ENCODE measurements around the gene DLG2. TPM values are rescaled to one million over a fixed set of nuclear protein-coding genes. Genes with fewer than 3 reads are reported as not detected.

Gene DLG2
- total RNA-seq, 1 donor from 2014 or later = 1.8 TPM

GRCh38 chr11:85536438-85536837 is 90.7 kb downstream of the DLG2 start:
- Histone ChIP-seq H3K9me3 (ENCODE audit: insufficient read depth, low read depth, low read length) (no peaks in the 10 kb centered on the region), H3K4me2 (ENCODE audit: low read length) (no peak overlapping the region), H3K27me3 (ENCODE audit: insufficient read depth, low read length) (no peaks in the 10 kb centered on the region), H2AFZ (ENCODE audit: low read depth, low read length) (no peak overlapping the region), H3K27ac (ENCODE audit: low read depth, low read length) (no peak overlapping the region), H4K20me1 (ENCODE audit: insufficient read depth, low read length) (no peaks in the 10 kb centered on the region), H3K9ac (ENCODE audit: low read length) (no peak overlapping the region), H3K4me1 (ENCODE audit: insufficient read depth, low read length) (no peaks in the 10 kb centered on the region), H3K79me2 (ENCODE audit: insufficient read depth, low read length) (no peaks in the 10 kb centered on the region), H3K36me3 (ENCODE audit: insufficient read depth, low read length) (no peaks in the 10 kb centered on the region), H3K4me3 (ENCODE audit: insufficient read depth, low read depth, low read length) (no peak overlapping the region)
- Mint-ChIP-seq H3K4me1 (ENCODE audit: low read depth, unreplicated experiment) (peaks cover under 1% of the 10 kb centered on the region), H3K27ac (ENCODE audit: unreplicated experiment) (no peak overlapping the region), H3K36me3 (ENCODE audit: low read depth, unreplicated experiment) (no peaks in the 10 kb centered on the region), H3K4me3 (ENCODE audit: unreplicated experiment) (no peak overlapping the region), H3K9me3 (ENCODE audit: unreplicated experiment) (peaks cover 12% of the 10 kb centered on the region), H3K27me3 (ENCODE audit: low read depth, unreplicated experiment) (no peaks in the 10 kb centered on the region)
- no peak for TF ChIP-seq EZH2 (IDR thresholded peaks at IDR 0.05; ENCODE audit: insufficient read depth, low read length)
- TF ChIP-seq CTCF (IDR thresholded peaks at IDR 0.05; ENCODE audit: insufficient read depth, low read depth, low read length) = no peak
- no peak for FAIRE-seq
- DNase-seq (ENCODE audit: low read depth) = no peak

- Mint-ChIP-seq H3K36me3 (ENCODE audit: low read depth, unreplicated experiment) (no peaks in the 10 kb centered on the region), H3K27me3 (ENCODE audit: low read depth, unreplicated experiment) (no peaks in the 10 kb centered on the region), H3K4me3 (ENCODE audit: unreplicated experiment) (no peak overlapping the region), H3K4me1 (ENCODE audit: low read depth, unreplicated experiment) (peaks cover 3% of the 10 kb centered on the region), H3K9me3 (ENCODE audit: unreplicated experiment) (peaks cover 12% of the 10 kb centered on the region), H3K27ac (ENCODE audit: unreplicated experiment) (no peak overlapping the region)
- Histone ChIP-seq H2AFZ (ENCODE audit: low read depth, low read length) (no peak overlapping the region), H4K20me1 (ENCODE audit: insufficient read depth, low read length) (no peaks in the 10 kb centered on the region), H3K9me3 (ENCODE audit: insufficient read depth, low read depth, low read length) (no peaks in the 10 kb centered on the region), H3K79me2 (ENCODE audit: insufficient read depth, low read length) (no peaks in the 10 kb centered on the region), H3K27ac (ENCODE audit: low read depth, low read length) (no peak overlapping the region), H3K4me1 (ENCODE audit: insufficient read depth, low read length) (no peaks in the 10 kb centered on the region), H3K4me2 (ENCODE audit: low read length) (no peak overlapping the region), H3K27me3 (ENCODE audit: insufficient read depth, low read length) (no peaks in the 10 kb centered on the region), H3K9ac (ENCODE audit: low read length) (no peak overlapping the region), H3K4me3 (ENCODE audit: insufficient read depth, low read depth, low read length) (no peak overlapping the region), H3K36me3 (ENCODE audit: insufficient read depth, low read length) (no peaks in the 10 kb centered on the region)
- TF ChIP-seq EZH2 (IDR thresholded peaks at IDR 0.05; ENCODE audit: insufficient read depth, low read length) (no peak), CTCF (IDR thresholded peaks at IDR 0.05; ENCODE audit: insufficient read depth, low read depth, low read length) (no peak)
- FAIRE-seq (no peak), DNase-seq (ENCODE audit: low read depth) (no peak)
Measured at GRCh38 chr11:85534806-85535205, 92.3 kb downstream of the DLG2 start.

GRCh38 chr11:85531191-85531897 is 95.8 kb downstream of the DLG2 start:
- no peaks in the 10 kb centered on the region for H3K79me2 ChIP-seq (ENCODE audit: insufficient read depth, low read length)
- no peaks in the 10 kb centered on the region for H3K27me3 ChIP-seq (ENCODE audit: insufficient read depth, low read length)
- H3K4me3 Mint-ChIP-seq (ENCODE audit: unreplicated experiment) = no peak overlapping the region
- no peak overlapping the region for H3K9ac ChIP-seq (ENCODE audit: low read length)
- no peak for TF ChIP-seq EZH2 (IDR thresholded peaks at IDR 0.05; ENCODE audit: insufficient read depth, low read length)
- no peak for TF ChIP-seq CTCF (IDR thresholded peaks at IDR 0.05; ENCODE audit: insufficient read depth, low read depth, low read length)
- H3K4me3 ChIP-seq (ENCODE audit: insufficient read depth, low read depth, low read length) = no peak overlapping the region
- H3K4me2 ChIP-seq (ENCODE audit: low read length) = no peak overlapping the region
- H3K27ac Mint-ChIP-seq (ENCODE audit: unreplicated experiment) = no peak overlapping the region
- no peaks in the 10 kb centered on the region for H3K27me3 Mint-ChIP-seq (ENCODE audit: low read depth, unreplicated experiment)
- no peaks in the 10 kb centered on the region for H3K9me3 ChIP-seq (ENCODE audit: insufficient read depth, low read depth, low read length)
- no peaks in the 10 kb centered on the region for H3K4me1 ChIP-seq (ENCODE audit: insufficient read depth, low read length)
- no peaks in the 10 kb centered on the region for H3K36me3 Mint-ChIP-seq (ENCODE audit: low read depth, unreplicated experiment)
- H4K20me1 ChIP-seq (ENCODE audit: insufficient read depth, low read length) = no peaks in the 10 kb centered on the region
- H2AFZ ChIP-seq (ENCODE audit: low read depth, low read length) = no peak overlapping the region
- H3K27ac ChIP-seq (ENCODE audit: low read depth, low read length) = no peak overlapping the region
- peaks cover 3% of the 10 kb centered on the region for H3K4me1 Mint-ChIP-seq (ENCODE audit: low read depth, unreplicated experiment)
- FAIRE-seq (no peak), DNase-seq (ENCODE audit: low read depth) (no peak)
- H3K36me3 ChIP-seq (ENCODE audit: insufficient read depth, low read length) = no peaks in the 10 kb centered on the region
- H3K9me3 Mint-ChIP-seq (ENCODE audit: unreplicated experiment) = peaks cover 5% of the 10 kb centered on the region
